Heart left ventricle (tissue), 16 donors: Measurements from ENCODE around the gene OMD. TPM values are rescaled to one million over a fixed set of nuclear protein-coding genes. Genes with fewer than 3 reads are reported as not detected.

Source experiments
- ATAC-seq, 4 donors: fragments of 200-7000 bp; cut with Tn5 transposase; one replicate each; pipeline ENCODE4 v1.9.1; 2020 to 2022; ENCODE audit warnings: moderate library complexity in 4 of 4, mild to moderate bottlenecking in 3 of 4, moderate number of reproducible peaks in 1 of 4
- DNase-seq, 5 donors: peaks; one replicate each; pipeline ENCODE4 v3.0.0-alpha.2; 2020
- H3K27ac ChIP-seq, 12 donors: fragments of 200-600 bp; sonication (generic) in 4 of 12; one replicate each; pipeline versions ENCODE4 v1.5.0 to v1.8.0; 2016 to 2022; ENCODE audit warnings: mild to moderate bottlenecking in 2 of 12
- H3K27me3 ChIP-seq, 9 donors: fragments of 200-600 bp; sonication (generic) in 2 of 9; one replicate each; pipeline versions ENCODE4 v1.5.1 to v1.8.0; 2016 to 2022; ENCODE audit warnings: mild to moderate bottlenecking in 3 of 9
- H3K36me3 ChIP-seq, 9 donors: fragments of 200-600 bp; sonication (generic) in 2 of 9; one replicate each; pipeline versions ENCODE4 v1.5.0 to v1.8.0; 2018 to 2022; ENCODE audit warnings: mild to moderate bottlenecking in 2 of 9
- H3K4me1 ChIP-seq, 12 donors: fragments of 200-600 bp; sonication (generic) in 4 of 12; one replicate each; pipeline versions ENCODE4 v1.5.0 to v1.8.0; 2016 to 2022; ENCODE audit warnings: mild to moderate bottlenecking in 3 of 12
- H3K4me3 ChIP-seq, 12 donors: fragments of 200-600 bp; sonication (generic) in 4 of 12; one replicate each; pipeline versions ENCODE4 v1.5.0 to v1.8.0; 2017 to 2022; ENCODE audit warnings: mild to moderate bottlenecking in 9 of 12, moderate library complexity in 4 of 12
- H3K9me3 ChIP-seq, 12 donors: fragments of 200-600 bp; sonication (generic) in 4 of 12; one replicate each; pipeline versions ENCODE4 v1.5.0 to v1.8.0; 2016 to 2022; ENCODE audit warnings: mild to moderate bottlenecking in 1 of 12
- CTCF ChIP-seq, 12 donors: fragments of 200-600 bp; sonication (generic) in 4 of 12; IDR thresholded peaks; one replicate each; pipeline versions ENCODE4 v1.5.0 to v1.8.0; 2018 to 2022; ENCODE audit warnings: antibody characterized with exemption in 12 of 12, mild to moderate bottlenecking in 5 of 12
- POLR2A ChIP-seq, 2 donors: fragments of 450-650 bp; IDR thresholded peaks; one replicate each; pipeline ENCODE4 v1.6.1; 2017; ENCODE audit warnings: antibody characterized with exemption in 2 of 2, mild to moderate bottlenecking in 2 of 2, moderate library complexity in 2 of 2
- WGBS, 4 donors: extraction: QIAGEN DNeasy Blood & Tissue Kit in 2 of 4; methylation state at CpG; one replicate each; pipeline versions ENCODE4 v1.1.5 to v1.1.7; 2013 to 2018; 5-methylcytosine and 5-hydroxymethylcytosine counted together
- intact Hi-C, 10 donors: fragments of 100-400 bp; cut with DNase I; formaldehyde crosslinking; loops; one replicate each; pipeline versions ENCODE4 v1.11.1 to v1.14.2; 2022
- long read RNA-seq, 3 donors: library from polyadenylated mRNA; unstranded; transcript quantifications; one replicate each; pipeline ENCODE4 v2.0.0, GENCODE V29; 2020 to 2021
- polyA plus RNA-seq, 2 donors: library from polyadenylated mRNA; stranded (reverse); fragments of 200-250 nt; gene quantifications; one replicate each; pipeline ENCODE4 v1.2.3, GENCODE V29; 2013
- total RNA-seq, 9 donors: library from RNA; depleted of rRNA in 2 of 9; stranded (reverse); fragments of >200 nt in 2 of 9; fragmentation: NEBNext Ultra II Directional in 3 of 9; extraction: Animal tissue kit (Norgen Biotek cat#: 25700) in 3 of 9; gene quantifications; one replicate each; pipeline versions ENCODE4 v1.1.0 to v1.2.4, GENCODE V29; 2016 to 2023
- donor health status: ischemic (EF 13 %, LVEDD 7.1; RV severe dilation, severe dysfunction).
- donor health status: healthy with polysubstance abuse.
- donor health status: DM: no; HTN: yes; CAD: no.
- donor health status: DM: no; HTN: no; CAD: no.
- donor health status: ischemic (EF 25% LVEDD 6.9; RV normal size, moderate dysfunction).
- donor health status: ischemic (EF 25% LVEDD 5.7; RV mildly dilated, moderate dysfunction).
- donor health status: healthy.
- donor health status: DM: yes; HTN: yes; CAD: no.
- donor health status: ischemic (EF 35%, LVEDD 5.7; RV mildly dilated, moderate dysfunction).
- donor health status: nonischemic (EF 11% LVEDD 7.7; RV severe dilation, severe dysfunction).
- donor health status: DM: yes; HTN: yes; CAD: no.
- donor health status: PGD.
- donor health status: ischemic (EF 29% LVEDD 5.4; RV normal size, mild dysfunction).
- donor health status: nonischemic (EF 23%, LVEDD 6.1; RV moderate dilation, normal function).

The OMD gene, protein sequence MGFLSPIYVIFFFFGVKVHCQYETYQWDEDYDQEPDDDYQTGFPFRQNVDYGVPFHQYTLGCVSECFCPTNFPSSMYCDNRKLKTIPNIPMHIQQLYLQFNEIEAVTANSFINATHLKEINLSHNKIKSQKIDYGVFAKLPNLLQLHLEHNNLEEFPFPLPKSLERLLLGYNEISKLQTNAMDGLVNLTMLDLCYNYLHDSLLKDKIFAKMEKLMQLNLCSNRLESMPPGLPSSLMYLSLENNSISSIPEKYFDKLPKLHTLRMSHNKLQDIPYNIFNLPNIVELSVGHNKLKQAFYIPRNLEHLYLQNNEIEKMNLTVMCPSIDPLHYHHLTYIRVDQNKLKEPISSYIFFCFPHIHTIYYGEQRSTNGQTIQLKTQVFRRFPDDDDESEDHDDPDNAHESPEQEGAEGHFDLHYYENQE
- 10 to 100 TPM in 1 of 9 donors, 1 to 10 TPM in 8; 2.3 to 10.2 (median 5.9) TPM for total RNA-seq
- 1 to 10 TPM; 1.5 to 2.6 TPM for polyA plus RNA-seq
- long read RNA-seq, donor 1, partial matches to known transcripts, result 0 of 3 reads
- long read RNA-seq, donor 1, other reads (novel, unspliced or antisense), result 1 of 3 reads
- long read RNA-seq, donor 2, partial matches to known transcripts, result 0 of 2 reads
- long read RNA-seq, donor 2, other reads (novel, unspliced or antisense), result 0 of 2 reads
- long read RNA-seq, donor 3, partial matches to known transcripts, result 0 of 1 reads
- long read RNA-seq, donor 3, other reads (novel, unspliced or antisense), result 0 of 1 reads

DNA sequence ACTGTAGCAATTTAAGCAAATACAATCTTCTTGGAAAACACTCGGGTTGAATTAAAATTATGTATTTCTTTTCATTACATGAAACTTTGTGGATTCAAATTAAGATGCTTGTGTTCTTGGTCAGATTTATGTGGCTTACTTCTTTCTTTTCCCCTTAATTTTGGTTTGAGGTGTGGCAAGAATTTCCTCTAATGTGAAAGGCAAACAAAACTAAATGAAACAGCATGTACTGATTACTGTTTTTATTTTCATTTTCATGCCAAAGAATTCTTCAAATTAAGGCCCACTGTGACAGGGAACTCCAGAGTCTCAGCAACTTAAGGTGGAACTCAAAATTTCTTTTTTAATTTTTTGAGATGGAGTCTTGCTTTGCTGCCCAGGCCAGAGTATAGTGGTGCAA is at the start of gene OMD:
OMD (minus strand) TSS at position 132 of the 400 bp plus-strand sequence. CDS start 6,913 bp downstream, outside the sequence.
- Histone ChIP-seq H3K4me1 (peaks cover 0 to 26% (median 0%) of the 10 kb centered on the region in 12 donors), H3K36me3 (no peaks in the 10 kb centered on the region), H3K9me3 (no peaks in the 10 kb centered on the region), H3K27ac (peak within 1 kb of the TSS; percentile 3 to 63 (median 25)), H3K4me3 (peak within 1 kb of the TSS in 10 of 12 donors; percentile 7 to 53 (median 27)), H3K27me3 (no peaks in the 10 kb centered on the region)
- DNase-seq (no peak), ATAC-seq (peak in 3 of 4 donors; percentile 46 to 57 (median 55))
- no peak for TF ChIP-seq CTCF (IDR thresholded peaks at IDR 0.05)
- 51 to 79% (median 70%) methylated on average over 1 of the region's 1 CpG for WGBS, 4 donors
- intact Hi-C loops, result loop anchor here in 1 of 10 donors (5.0 kb wide), 1 partner anchor 72 kb away; no protein-coding TSS in a partner anchor

DNA sequence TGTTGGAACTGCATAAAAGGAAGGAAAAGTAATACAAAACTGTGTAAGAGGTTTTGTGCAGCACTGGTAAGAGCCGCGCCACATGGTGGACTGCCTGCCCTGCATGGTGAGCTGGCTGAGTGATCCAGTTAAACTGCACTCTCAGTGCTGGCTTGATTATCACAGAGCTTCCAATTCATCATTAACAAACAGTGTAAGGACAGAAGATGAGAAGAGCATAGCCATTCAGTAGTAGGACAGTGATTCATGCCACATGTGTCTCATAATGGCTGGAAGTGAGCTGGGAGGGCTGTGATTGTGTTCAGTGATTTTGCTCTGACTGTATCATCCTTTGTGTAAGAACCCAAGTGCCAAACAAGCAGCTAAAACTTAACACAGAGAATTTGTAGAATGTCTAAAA is 43.9 kb upstream of the OMD start:
- intact Hi-C loops, result loop anchor here in 1 of 10 donors (10.0 kb wide), 1 partner anchor 167 kb away; no protein-coding TSS in a partner anchor
- no peak for ATAC-seq
- Histone ChIP-seq H3K27me3 (no peaks in the 10 kb centered on the region), H3K36me3 (peaks cover 0 to 91% (median 0%) of the 10 kb centered on the region in 9 donors), H3K4me1 (peaks cover 0 to 18% (median 8%) of the 10 kb centered on the region in 12 donors), H3K27ac (no peak overlapping the region), H3K9me3 (no peaks in the 10 kb centered on the region), H3K4me3 (no peak overlapping the region)
- DNase-seq, result no peak
- WGBS, 4 donors, result 96 to 99% (median 98%) methylated on average over 2 of the region's 2 CpGs
- no peak for TF ChIP-seq POLR2A (IDR thresholded peaks at IDR 0.05)
- TF ChIP-seq CTCF (IDR thresholded peaks at IDR 0.05), result no peak

DNA sequence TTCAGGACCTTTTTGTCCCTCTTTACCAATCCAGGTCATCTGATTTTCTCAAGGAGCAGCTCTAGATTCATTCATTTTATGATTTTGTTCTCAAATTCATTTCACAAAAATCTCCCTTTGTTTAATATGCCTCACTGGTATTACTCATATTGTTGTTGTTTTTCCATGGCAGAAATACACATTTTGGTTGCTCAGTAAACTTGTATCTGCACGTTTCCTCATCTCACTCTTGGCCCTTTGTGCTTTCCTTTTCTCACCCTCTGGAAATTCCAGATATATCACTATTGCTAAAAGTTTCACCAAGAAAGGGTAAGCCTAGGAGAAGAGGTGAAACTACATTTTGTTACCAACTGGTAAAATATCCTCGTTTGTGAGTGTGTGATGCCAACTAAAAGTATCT is 43.2 kb upstream of the OMD start:
- DNase-seq (no peak), ATAC-seq (no peak)
- TF ChIP-seq POLR2A (IDR thresholded peaks at IDR 0.05), result no peak
- no peak for TF ChIP-seq CTCF (IDR thresholded peaks at IDR 0.05)
- Histone ChIP-seq H3K36me3 (peaks cover 0 to 91% (median 0%) of the 10 kb centered on the region in 9 donors), H3K9me3 (no peaks in the 10 kb centered on the region), H3K4me1 (peaks cover 0 to 18% (median 8%) of the 10 kb centered on the region in 12 donors), H3K27me3 (no peaks in the 10 kb centered on the region), H3K4me3 (no peak overlapping the region), H3K27ac (no peak overlapping the region)
- intact Hi-C loops, result loop anchor here in 1 of 10 donors (10.0 kb wide), 1 partner anchor 167 kb away; no protein-coding TSS in a partner anchor
- 86 to 92% (median 90%) methylated on average over 2 of the region's 2 CpGs for WGBS, 4 donors

DNA sequence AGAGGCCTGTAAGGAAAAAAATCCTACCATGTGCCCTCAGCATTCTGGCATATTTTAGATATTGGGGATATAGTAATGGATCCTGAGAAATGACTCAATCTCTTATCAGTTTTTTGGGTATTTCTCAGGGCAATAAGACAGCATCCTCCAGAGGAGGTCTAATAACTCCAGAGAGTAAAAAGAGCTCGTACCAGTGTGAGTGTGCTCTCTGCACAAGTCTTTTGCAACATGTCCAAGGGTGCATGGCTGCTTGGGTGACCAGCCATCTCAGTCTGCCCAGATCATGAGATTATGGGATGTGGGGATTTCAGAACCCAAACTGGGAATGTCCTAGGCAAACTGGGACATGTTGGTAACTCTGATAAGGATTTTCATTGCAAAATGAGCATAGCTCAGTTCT is 42.8 kb upstream of the OMD start:
- TF ChIP-seq CTCF (IDR thresholded peaks at IDR 0.05) (no peak), POLR2A (IDR thresholded peaks at IDR 0.05) (no peak)
- H3K27me3 ChIP-seq, result no peaks in the 10 kb centered on the region
- no peaks in the 10 kb centered on the region for H3K9me3 ChIP-seq
- DNase-seq (no peak), ATAC-seq (no peak)
- intact Hi-C loops, result loop anchor here in 1 of 10 donors (10.0 kb wide), 1 partner anchor 168 kb away; no protein-coding TSS in a partner anchor
- H3K36me3 ChIP-seq, result peaks cover 0 to 91% (median 0%) of the 10 kb centered on the region in 9 donors
- whole genome bisulfite sequencing, 4 donors, result 86 to 98% (median 94%) methylated on average over 1 of the region's 1 CpG
- H3K4me1 ChIP-seq, result peaks cover 0 to 18% (median 8%) of the 10 kb centered on the region in 12 donors
- H3K27ac ChIP-seq, result no peak overlapping the region
- H3K4me3 ChIP-seq, result no peak overlapping the region
